ENCODE measurements around the gene ATG4C.
A peak's percentile ranks its signal among the peaks of the same experiment; 100 is the strongest.
"Not testable (repeated sequence)": the region's sequence is repeated elsewhere in the genome, so short reads cannot be mapped to it uniquely, and the experiment has no call there.

ATG4C gene

GRCh38 chr1:62774971-62775595 is 8.8 kb upstream of the ATG4C start:
- DNase-seq (ENCODE audit: low spot score): no peak

GRCh38 chr1:62778208-62778607 is 5.7 kb upstream of the ATG4C start:
- DNase-seq (ENCODE audit: low spot score): no peak

GRCh38 chr1:62781841-62782543 is 1.9 kb upstream of the ATG4C start:
- DNase-seq (ENCODE audit: low spot score): no peak

- not testable (repeated sequence) for DNase-seq (ENCODE audit: low spot score)
Observed at GRCh38 chr1:62782544-62783212, 1.3 kb upstream of the ATG4C start.

GRCh38 chr1:62784509-62785365 is 805 bp downstream of the ATG4C start:
- DNase-seq (ENCODE audit: low spot score): peak; percentile 74

- peak; percentile 93 for DNase-seq (ENCODE audit: low spot score)
Observed at GRCh38 chr1:62790716-62791115, 6.8 kb downstream of the ATG4C start.

- no peak for DNase-seq (ENCODE audit: low spot score)
Observed at GRCh38 chr1:62794053-62794452, 10.1 kb downstream of the ATG4C start.

- peak; percentile 63 for DNase-seq (ENCODE audit: low spot score)
Observed at GRCh38 chr1:62796221-62796620, 12.3 kb downstream of the ATG4C start.

- DNase-seq (ENCODE audit: low spot score): no peak
Observed at GRCh38 chr1:62799688-62800087, 15.8 kb downstream of the ATG4C start.

- DNase-seq (ENCODE audit: low spot score): peak; percentile 42
Observed at GRCh38 chr1:62800281-62800680, 16.3 kb downstream of the ATG4C start.

- peak; percentile 78 for DNase-seq (ENCODE audit: low spot score)
Observed at GRCh38 chr1:62800825-62801306, 16.9 kb downstream of the ATG4C start.

GRCh38 chr1:62809788-62810187 is 25.9 kb downstream of the ATG4C start:
- DNase-seq (ENCODE audit: low spot score): no peak

- peak; percentile 45 for DNase-seq (ENCODE audit: low spot score)
Observed at GRCh38 chr1:62810420-62811274, 26.7 kb downstream of the ATG4C start.

- DNase-seq (ENCODE audit: low spot score): no peak
Observed at GRCh38 chr1:62823556-62823955, 39.6 kb downstream of the ATG4C start.

- DNase-seq (ENCODE audit: low spot score): no peak
Observed at GRCh38 chr1:62826901-62827300, 43.0 kb downstream of the ATG4C start.

- DNase-seq (ENCODE audit: low spot score): not testable (repeated sequence)
Observed at GRCh38 chr1:62827786-62828185, 43.9 kb downstream of the ATG4C start.

- peak; percentile 75 for DNase-seq (ENCODE audit: low spot score)
Observed at GRCh38 chr1:62832276-62832675, 48.3 kb downstream of the ATG4C start.

GRCh38 chr1:62833529-62833928 is 49.6 kb downstream of the ATG4C start:
- no peak for DNase-seq (ENCODE audit: low spot score)

- DNase-seq (ENCODE audit: low spot score): no peak
Observed at GRCh38 chr1:62834400-62834961, 50.5 kb downstream of the ATG4C start.

GRCh38 chr1:62836856-62837540 is 53.1 kb downstream of the ATG4C start:
- DNase-seq (ENCODE audit: low spot score): no peak
